Urinary bladder (tissue), 4 donors: Measurements from ENCODE around the gene ADARB2. TPM values are rescaled to one million over a fixed set of nuclear protein-coding genes. Genes with fewer than 3 reads are reported as not detected.

Experiments
- DNase-seq: peaks from one replicate; pipeline ENCODE4 v3.0.0-alpha.2; 2015; ENCODE audit errors: extremely low spot score
- H3K27ac ChIP-seq: one replicate; pipeline ENCODE4 v1.5.1; 2013; ENCODE audit warnings: low read depth, mild to moderate bottlenecking, moderate library complexity
- H3K36me3 ChIP-seq: one replicate; pipeline ENCODE4 v1.6.1; 2013; ENCODE audit warnings: mild to moderate bottlenecking, moderate library complexity; ENCODE audit not compliant: insufficient read depth
- H3K4me1 ChIP-seq: one replicate; pipeline ENCODE4 v1.6.1; 2013; ENCODE audit warnings: mild to moderate bottlenecking, moderate library complexity; ENCODE audit not compliant: insufficient read depth
- H3K4me3 ChIP-seq: one replicate; pipeline ENCODE4 v1.5.1; 2013; ENCODE audit warnings: low read depth, low read length
- WGBS: extraction: QIAGEN DNeasy Blood & Tissue Kit; methylation state at CpG from one replicate; pipeline ENCODE4 v1.1.7; 2013; 5-methylcytosine and 5-hydroxymethylcytosine counted together
- polyA plus RNA-seq: library from polyadenylated mRNA; stranded (reverse); fragments of 200-250 nt; gene quantifications from one replicate; pipeline ENCODE4 v1.2.3, GENCODE V29; 2013
- total RNA-seq: library from RNA; depleted of rRNA; stranded (reverse); fragments of >200 nt; gene quantifications from one replicate; pipeline ENCODE4 v1.2.3, GENCODE V29; 2014
- donor health status: healthy with polysubstance abuse.
- donor health status: healthy.

Gene ADARB2
- total and polyA plus RNA-seq, 2 donors: 0.26 to 1.0 TPM

DNA sequence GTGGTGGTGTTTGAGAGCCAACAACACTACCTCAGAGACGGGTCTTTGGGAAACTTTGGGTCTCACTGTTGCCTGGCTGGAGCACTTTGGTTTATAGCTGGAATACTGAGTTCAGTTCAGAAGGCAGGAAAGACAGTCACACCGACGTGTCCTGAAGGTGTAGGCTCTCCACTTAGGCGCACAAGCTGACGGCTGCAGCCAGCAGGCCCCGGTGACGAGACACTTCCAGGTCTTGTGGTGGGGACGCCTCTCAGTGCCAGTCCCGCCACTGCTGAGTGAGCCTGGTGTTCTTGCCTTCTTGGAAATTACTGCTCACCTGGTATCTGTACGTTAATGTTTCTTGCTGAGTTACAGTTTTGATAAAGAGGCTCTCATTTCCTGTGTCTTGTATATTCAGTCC is 607.1 kb downstream of the ADARB2 start:
- H3K27ac ChIP-seq: no peak overlapping the region
- H3K4me3 ChIP-seq: no peak overlapping the region
- DNase-seq: no peak
- WGBS: 96% methylated on average over 10 of the region's 10 CpGs
- no peaks in the 10 kb centered on the region for H3K4me1 ChIP-seq
- peaks cover 6% of the 10 kb centered on the region for H3K36me3 ChIP-seq

DNA sequence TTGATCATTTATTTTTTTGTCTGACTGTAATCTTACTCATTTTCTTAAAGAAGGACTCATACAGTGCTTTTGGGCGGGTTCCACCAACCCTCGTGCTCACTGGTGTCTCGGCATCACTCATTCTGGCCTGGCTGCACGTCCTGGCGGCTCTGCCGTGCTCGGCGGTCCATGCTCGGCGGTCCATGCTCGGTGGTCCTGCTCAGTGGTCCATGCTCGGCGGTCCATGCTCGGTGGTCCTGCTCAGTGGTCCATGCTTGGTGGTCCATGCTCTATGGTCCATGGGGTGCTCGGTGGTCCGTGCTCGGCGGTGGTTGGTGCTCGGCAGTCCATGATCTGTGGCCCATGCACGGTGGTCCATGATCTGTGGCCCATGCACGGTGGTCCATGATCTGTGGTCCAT is 608.7 kb downstream of the ADARB2 start:
- peaks cover 6% of the 10 kb centered on the region for H3K36me3 ChIP-seq
- H3K27ac ChIP-seq: no peak overlapping the region
- whole genome bisulfite sequencing: 98% methylated on average over 21 of the region's 21 CpGs
- DNase-seq: no peak
- no peaks in the 10 kb centered on the region for H3K4me1 ChIP-seq
- H3K4me3 ChIP-seq: no peak overlapping the region

DNA sequence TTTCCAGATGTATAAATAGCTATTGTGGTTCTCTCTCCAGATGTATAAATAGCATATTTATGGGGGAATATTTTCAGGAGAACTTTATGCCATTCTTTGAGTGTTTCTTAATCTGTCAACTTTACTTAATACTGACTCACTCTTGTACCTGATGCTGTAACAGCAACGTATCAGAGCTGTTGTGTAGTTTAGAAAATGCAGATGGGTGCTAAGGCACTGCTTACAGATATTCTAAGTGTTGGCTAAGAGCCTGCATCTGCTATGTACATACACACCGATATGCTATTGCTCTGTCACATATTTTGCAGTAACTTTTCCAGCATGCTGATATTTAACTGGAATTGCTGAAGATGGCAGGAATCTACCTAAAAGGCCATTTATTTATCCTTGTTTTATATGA is 609.2 kb downstream of the ADARB2 start:
- no peak overlapping the region for H3K4me3 ChIP-seq
- no peak overlapping the region for H3K27ac ChIP-seq
- WGBS: 68% methylated on average over 2 of the region's 2 CpGs
- H3K4me1 ChIP-seq: no peaks in the 10 kb centered on the region
- peaks cover 6% of the 10 kb centered on the region for H3K36me3 ChIP-seq
- DNase-seq: no peak

DNA sequence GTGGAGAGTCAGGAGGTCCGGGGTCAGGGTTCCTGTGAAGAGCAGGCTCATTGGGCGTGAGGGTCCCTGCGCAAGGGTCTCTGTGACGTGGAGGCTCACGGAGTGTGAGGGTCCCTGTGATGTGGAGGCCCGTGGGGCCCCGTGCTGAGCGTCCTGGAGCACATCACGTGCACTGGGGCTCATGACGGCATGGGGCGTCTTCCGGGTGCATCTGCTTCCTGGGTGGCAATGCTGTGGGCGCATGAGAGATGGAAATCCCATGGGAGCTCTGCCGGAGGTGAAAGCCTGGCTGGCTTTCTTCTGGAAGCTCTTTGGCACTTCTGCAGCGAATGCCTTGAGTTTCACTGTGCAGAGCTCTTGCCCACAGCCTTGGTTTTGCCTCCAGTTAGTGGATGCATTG is 609.7 kb downstream of the ADARB2 start:
- 92% methylated on average over 15 of the region's 15 CpGs for WGBS
- Histone ChIP-seq H3K36me3 (peaks cover 6% of the 10 kb centered on the region), H3K27ac (no peak overlapping the region), H3K4me1 (no peaks in the 10 kb centered on the region), H3K4me3 (no peak overlapping the region)
- DNase-seq: no peak
